ENCODE measurements around the gene ERG28. TPM values are rescaled to one million over a fixed set of nuclear protein-coding genes. Genes with fewer than 3 reads are reported as not detected.

The ERG28 gene
- total RNA-seq, 4 donors from 2014 or later: 10.2 to 18.3 (median 15.3) TPM

GRCh38 chr14:75672605-75673192 lies 12.0 kb upstream of the ERG28 start:
- Histone ChIP-seq H3K27me3 (no peaks in the 10 kb centered on the region), H3K9me3 (no peaks in the 10 kb centered on the region), H3K27ac (no peak overlapping the region), H3K4me3 (no peak overlapping the region), H3K36me3 (peaks cover 28% of the 10 kb centered on the region), H3K4me1 (no peaks in the 10 kb centered on the region)
- WGBS: 82% methylated on average over 1 of the region's 1 CpG
- DNase-seq (ENCODE audit: low spot score in 2 of 2): no peak
- no peak for TF ChIP-seq POLR2AphosphoS5 (IDR thresholded peaks at IDR 0.05)
- TF ChIP-seq, protein P1, sequence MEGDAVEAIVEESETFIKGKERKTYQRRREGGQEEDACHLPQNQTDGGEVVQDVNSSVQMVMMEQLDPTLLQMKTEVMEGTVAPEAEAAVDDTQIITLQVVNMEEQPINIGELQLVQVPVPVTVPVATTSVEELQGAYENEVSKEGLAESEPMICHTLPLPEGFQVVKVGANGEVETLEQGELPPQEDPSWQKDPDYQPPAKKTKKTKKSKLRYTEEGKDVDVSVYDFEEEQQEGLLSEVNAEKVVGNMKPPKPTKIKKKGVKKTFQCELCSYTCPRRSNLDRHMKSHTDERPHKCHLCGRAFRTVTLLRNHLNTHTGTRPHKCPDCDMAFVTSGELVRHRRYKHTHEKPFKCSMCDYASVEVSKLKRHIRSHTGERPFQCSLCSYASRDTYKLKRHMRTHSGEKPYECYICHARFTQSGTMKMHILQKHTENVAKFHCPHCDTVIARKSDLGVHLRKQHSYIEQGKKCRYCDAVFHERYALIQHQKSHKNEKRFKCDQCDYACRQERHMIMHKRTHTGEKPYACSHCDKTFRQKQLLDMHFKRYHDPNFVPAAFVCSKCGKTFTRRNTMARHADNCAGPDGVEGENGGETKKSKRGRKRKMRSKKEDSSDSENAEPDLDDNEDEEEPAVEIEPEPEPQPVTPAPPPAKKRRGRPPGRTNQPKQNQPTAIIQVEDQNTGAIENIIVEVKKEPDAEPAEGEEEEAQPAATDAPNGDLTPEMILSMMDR (IDR thresholded peaks at IDR 0.05): no peak

DNA sequence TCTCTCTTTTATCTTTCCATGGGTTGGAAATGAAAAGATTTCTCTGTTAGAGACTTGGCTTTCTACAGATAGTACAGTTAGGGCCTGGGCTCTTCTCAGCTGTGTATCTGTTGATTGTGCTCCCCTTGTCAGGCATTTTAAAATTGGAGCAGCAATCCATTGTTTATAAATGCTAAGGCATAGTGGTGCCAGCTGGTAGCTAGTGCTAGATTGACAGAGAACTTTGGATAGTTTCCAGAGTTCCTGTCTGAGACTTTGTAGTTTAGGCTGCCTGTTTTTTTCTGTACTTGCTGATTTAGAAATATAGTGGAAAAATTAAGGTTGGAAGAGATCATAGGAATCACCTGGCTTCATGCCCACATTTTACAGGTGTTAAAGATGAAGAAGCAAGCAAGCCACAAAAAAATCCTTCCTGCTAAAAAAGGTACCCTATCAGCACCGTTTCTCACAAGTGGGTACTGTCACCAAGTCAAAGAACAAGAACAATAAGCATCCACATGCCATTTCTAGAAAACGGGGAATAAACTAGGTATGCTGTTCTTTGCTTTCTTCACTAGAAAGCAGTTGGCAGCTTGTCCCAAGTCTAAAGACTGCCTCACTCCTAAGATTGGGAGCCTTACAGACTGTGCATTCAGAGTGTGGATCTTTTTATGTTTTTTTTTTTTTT lies 6.6 kb upstream of the ERG28 start:
- WGBS: 76% methylated on average over 2 of the region's 2 CpGs
- H3K27me3 ChIP-seq: no peaks in the 10 kb centered on the region
- H3K36me3 ChIP-seq: peaks cover 32% of the 10 kb centered on the region
- DNase-seq (ENCODE audit: low spot score in 2 of 2): no peak
- TF ChIP-seq POLR2A (IDR thresholded peaks at IDR 0.05): no peak
- no peak for TF ChIP-seq POLR2AphosphoS5 (IDR thresholded peaks at IDR 0.05)
- TF ChIP-seq, protein P1 (IDR thresholded peaks at IDR 0.05): no peak
- no peak for TF ChIP-seq EP300 (IDR thresholded peaks at IDR 0.05)
- H3K9me3 ChIP-seq: no peaks in the 10 kb centered on the region
- H3K4me3 ChIP-seq: no peak overlapping the region
- no peak overlapping the region for H3K27ac ChIP-seq
- H3K4me1 ChIP-seq: peaks cover 4% of the 10 kb centered on the region

DNA sequence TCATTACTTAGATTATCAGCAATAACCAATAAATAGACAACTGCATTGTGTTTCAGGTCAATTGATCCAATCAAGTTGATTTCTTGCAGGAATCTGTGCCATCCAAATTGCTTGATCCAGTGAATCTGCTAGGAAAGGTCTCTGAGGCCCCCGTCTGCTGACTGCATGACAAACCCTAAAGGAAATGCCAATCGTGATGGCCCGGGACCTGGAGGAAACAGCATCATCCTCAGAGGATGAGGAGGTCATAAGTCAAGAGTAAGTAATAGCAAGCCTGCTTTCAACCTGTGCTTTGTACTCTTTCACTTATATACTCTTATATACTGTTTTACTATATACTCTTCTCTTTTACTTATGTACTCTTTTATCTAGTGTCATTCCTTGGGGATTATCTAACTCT lies 2.3 kb upstream of the ERG28 start:
- H3K4me3 ChIP-seq: no peak overlapping the region
- no peak for DNase-seq (ENCODE audit: low spot score in 2 of 2)
- peaks cover 27% of the 10 kb centered on the region for H3K4me1 ChIP-seq
- WGBS: 85% methylated on average over 3 of the region's 3 CpGs
- no peak overlapping the region for H3K27ac ChIP-seq
- no peaks in the 10 kb centered on the region for H3K9me3 ChIP-seq
- peaks cover 10% of the 10 kb centered on the region for H3K36me3 ChIP-seq
- H3K27me3 ChIP-seq: no peaks in the 10 kb centered on the region
- TF ChIP-seq POLR2A (IDR thresholded peaks at IDR 0.05): no peak
- TF ChIP-seq POLR2AphosphoS5 (IDR thresholded peaks at IDR 0.05): no peak
- TF ChIP-seq, protein P1 (IDR thresholded peaks at IDR 0.05): no peak
- TF ChIP-seq EP300 (IDR thresholded peaks at IDR 0.05): no peak

- WGBS: under 1% methylated on average over 18 of the region's 18 CpGs
- H3K4me1 ChIP-seq: peaks cover 27% of the 10 kb centered on the region
- no peak for DNase-seq (ENCODE audit: low spot score in 2 of 2)
- no peaks in the 10 kb centered on the region for H3K9me3 ChIP-seq
- H3K27me3 ChIP-seq: no peaks in the 10 kb centered on the region
- TF ChIP-seq, protein P1 (IDR thresholded peaks at IDR 0.05): no peak
- no peak for TF ChIP-seq POLR2A (IDR thresholded peaks at IDR 0.05)
- no peak for TF ChIP-seq POLR2AphosphoS5 (IDR thresholded peaks at IDR 0.05)
- TF ChIP-seq EP300 (IDR thresholded peaks at IDR 0.05): no peak
- H3K27ac ChIP-seq: peak overlapping the region; percentile 81
- peaks cover 18% of the 10 kb centered on the region for H3K36me3 ChIP-seq
- H3K4me3 ChIP-seq: peak overlapping the region; percentile 66
Measured at GRCh38 chr14:75661499-75661814, 781 bp upstream of the ERG28 start.

GRCh38 chr14:75660238-75660629 lies 442 bp downstream of the ERG28 start:
- Histone ChIP-seq H3K4me3 (peak overlapping the region; percentile 66), H3K27ac (peak overlapping the region; percentile 81), H3K4me1 (peaks cover 27% of the 10 kb centered on the region), H3K27me3 (no peaks in the 10 kb centered on the region), H3K9me3 (no peaks in the 10 kb centered on the region), H3K36me3 (peaks cover 15% of the 10 kb centered on the region)
- TF ChIP-seq, protein P1 (IDR thresholded peaks at IDR 0.05): no peak
- no peak for TF ChIP-seq EP300 (IDR thresholded peaks at IDR 0.05)
- TF ChIP-seq POLR2AphosphoS5 (IDR thresholded peaks at IDR 0.05): no peak
- no peak for TF ChIP-seq POLR2A (IDR thresholded peaks at IDR 0.05)
- DNase-seq (ENCODE audit: low spot score in 2 of 2): no peak
- WGBS: 21% methylated on average over 4 of the region's 4 CpGs
